ENCODE data around the gene ELN. TPM values are rescaled to one million over a fixed set of nuclear protein-coding genes. Genes with fewer than 3 reads are reported as not detected.

Gene ELN
- total RNA-seq, 1 experiment from 2014 or later = 65.9 TPM

GRCh38 chr7:74058486-74058885 is 30.5 kb downstream of the ELN start:
- CTCF ChIA-PET = no interaction called here
- Histone ChIP-seq H3K27me3 (replicated peaks; ENCODE audit: insufficient read depth, low read depth, low read length, poor library complexity) (no peaks in the 10 kb centered on the region), H3K27ac (ENCODE audit: low read depth, low read length, poor library complexity, severe bottlenecking) (no peak overlapping the region), H3K36me3 (ENCODE audit: insufficient read depth, low read length, poor library complexity, severe bottlenecking) (no peaks in the 10 kb centered on the region), H3K4me3 (ENCODE audit: low read depth, low read length, poor library complexity, severe bottlenecking) (no peak overlapping the region), H3K9me3 (ENCODE audit: low read depth, low read length, poor library complexity, severe bottlenecking) (no peaks in the 10 kb centered on the region), H3K4me1 (ENCODE audit: insufficient read depth, low read length, poor library complexity, severe bottlenecking) (no peaks in the 10 kb centered on the region)
- intact Hi-C loops (cut with micrococcal nuclease; ENCODE audit: unreplicated experiment) = no loop called here
- no TSS peak for BruUV-seq (replicated peaks)
- TF ChIP-seq EZH2 (IDR thresholded peaks at IDR 0.05; ENCODE audit: borderline replicate concordance, low read depth, low read length, poor library complexity, severe bottlenecking) (no peak), CTCF (conservative IDR thresholded peaks at IDR 0.05; ENCODE audit: low read depth, low read length) (no peak)
- no peak for DNase-seq (ENCODE audit: low spot score)
- POLR2A ChIA-PET (ENCODE audit: low non-redundant PET) = no interaction called here

GRCh38 chr7:74059037-74059436 is 31.1 kb downstream of the ELN start:
- no peak for TF ChIP-seq EZH2 (IDR thresholded peaks at IDR 0.05; ENCODE audit: borderline replicate concordance, low read depth, low read length, poor library complexity, severe bottlenecking)
- no peak for TF ChIP-seq CTCF (conservative IDR thresholded peaks at IDR 0.05; ENCODE audit: low read depth, low read length)
- Histone ChIP-seq H3K4me3 (ENCODE audit: low read depth, low read length, poor library complexity, severe bottlenecking) (no peak overlapping the region), H3K4me1 (ENCODE audit: insufficient read depth, low read length, poor library complexity, severe bottlenecking) (no peaks in the 10 kb centered on the region), H3K36me3 (ENCODE audit: insufficient read depth, low read length, poor library complexity, severe bottlenecking) (no peaks in the 10 kb centered on the region), H3K9me3 (ENCODE audit: low read depth, low read length, poor library complexity, severe bottlenecking) (no peaks in the 10 kb centered on the region), H3K27ac (ENCODE audit: low read depth, low read length, poor library complexity, severe bottlenecking) (no peak overlapping the region), H3K27me3 (replicated peaks; ENCODE audit: insufficient read depth, low read depth, low read length, poor library complexity) (no peaks in the 10 kb centered on the region)
- intact Hi-C loops (cut with micrococcal nuclease; ENCODE audit: unreplicated experiment) = no loop called here
- no peak for DNase-seq (ENCODE audit: low spot score)
- POLR2A ChIA-PET (ENCODE audit: low non-redundant PET) = no interaction called here
- CTCF ChIA-PET = no interaction called here
- no TSS peak for BruUV-seq (replicated peaks)

- no peak for DNase-seq (ENCODE audit: low spot score)
- no peak for TF ChIP-seq EZH2 (IDR thresholded peaks at IDR 0.05; ENCODE audit: borderline replicate concordance, low read depth, low read length, poor library complexity, severe bottlenecking)
- TF ChIP-seq CTCF (conservative IDR thresholded peaks at IDR 0.05; ENCODE audit: low read depth, low read length) = no peak
- Histone ChIP-seq H3K4me1 (ENCODE audit: insufficient read depth, low read length, poor library complexity, severe bottlenecking) (no peaks in the 10 kb centered on the region), H3K4me3 (ENCODE audit: low read depth, low read length, poor library complexity, severe bottlenecking) (no peak overlapping the region), H3K27me3 (replicated peaks; ENCODE audit: insufficient read depth, low read depth, low read length, poor library complexity) (no peaks in the 10 kb centered on the region), H3K9me3 (ENCODE audit: low read depth, low read length, poor library complexity, severe bottlenecking) (no peaks in the 10 kb centered on the region), H3K36me3 (ENCODE audit: insufficient read depth, low read length, poor library complexity, severe bottlenecking) (no peaks in the 10 kb centered on the region), H3K27ac (ENCODE audit: low read depth, low read length, poor library complexity, severe bottlenecking) (no peak overlapping the region)
- intact Hi-C loops (cut with micrococcal nuclease; ENCODE audit: unreplicated experiment) = no loop called here
- POLR2A ChIA-PET (ENCODE audit: low non-redundant PET) = no interaction called here
- no TSS peak for BruUV-seq (replicated peaks)
- CTCF ChIA-PET = no interaction called here
Measured at GRCh38 chr7:74059681-74060588, 32.0 kb downstream of the ELN start.
